IPS DF 4.7 (cell line): Measurements from ENCODE around the gene PRKAR1B.

Experiments
- DNase-seq: peaks from one replicate; pipeline ENCODE4 v3.0.0-alpha.2; 2013; ENCODE audit warnings: low spot score; ENCODE audit errors: extremely low read depth

The PRKAR1B gene

GRCh38 chr7:499853-500485, 227.1 kb downstream of the PRKAR1B start:
- DNase-seq: no peak
